ENCODE results near the gene DPAGT1.
"Not testable (repeated sequence)": the region's sequence is repeated elsewhere in the genome, so short reads cannot be mapped to it uniquely, and the experiment has no call there.

The DPAGT1 gene

DNA sequence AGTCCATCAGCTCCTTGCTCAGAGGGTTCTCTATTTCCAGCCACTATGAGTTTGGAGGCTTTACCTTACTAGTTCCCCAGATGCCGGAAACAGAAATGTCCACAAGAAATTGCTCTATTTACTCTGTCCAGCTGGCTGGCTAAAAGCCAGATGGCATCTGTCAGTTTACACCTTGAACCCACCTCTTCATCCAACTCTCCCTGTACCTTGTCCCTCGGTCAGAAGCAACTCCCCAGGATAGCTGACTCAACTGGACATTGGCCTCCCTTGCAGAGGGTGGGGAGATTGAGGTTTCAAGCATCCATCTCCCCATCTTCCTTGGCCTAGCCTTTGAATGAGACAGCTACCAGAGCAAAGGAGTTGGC is 7.2 kb upstream of the DPAGT1 start:
- no peak for DNase-seq (ENCODE audit: low spot score)
- TF ChIP-seq, protein P1, sequence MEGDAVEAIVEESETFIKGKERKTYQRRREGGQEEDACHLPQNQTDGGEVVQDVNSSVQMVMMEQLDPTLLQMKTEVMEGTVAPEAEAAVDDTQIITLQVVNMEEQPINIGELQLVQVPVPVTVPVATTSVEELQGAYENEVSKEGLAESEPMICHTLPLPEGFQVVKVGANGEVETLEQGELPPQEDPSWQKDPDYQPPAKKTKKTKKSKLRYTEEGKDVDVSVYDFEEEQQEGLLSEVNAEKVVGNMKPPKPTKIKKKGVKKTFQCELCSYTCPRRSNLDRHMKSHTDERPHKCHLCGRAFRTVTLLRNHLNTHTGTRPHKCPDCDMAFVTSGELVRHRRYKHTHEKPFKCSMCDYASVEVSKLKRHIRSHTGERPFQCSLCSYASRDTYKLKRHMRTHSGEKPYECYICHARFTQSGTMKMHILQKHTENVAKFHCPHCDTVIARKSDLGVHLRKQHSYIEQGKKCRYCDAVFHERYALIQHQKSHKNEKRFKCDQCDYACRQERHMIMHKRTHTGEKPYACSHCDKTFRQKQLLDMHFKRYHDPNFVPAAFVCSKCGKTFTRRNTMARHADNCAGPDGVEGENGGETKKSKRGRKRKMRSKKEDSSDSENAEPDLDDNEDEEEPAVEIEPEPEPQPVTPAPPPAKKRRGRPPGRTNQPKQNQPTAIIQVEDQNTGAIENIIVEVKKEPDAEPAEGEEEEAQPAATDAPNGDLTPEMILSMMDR (IDR thresholded peaks at IDR 0.05; ENCODE audit: extremely low read depth, missing control alignments), result no peak

DNA sequence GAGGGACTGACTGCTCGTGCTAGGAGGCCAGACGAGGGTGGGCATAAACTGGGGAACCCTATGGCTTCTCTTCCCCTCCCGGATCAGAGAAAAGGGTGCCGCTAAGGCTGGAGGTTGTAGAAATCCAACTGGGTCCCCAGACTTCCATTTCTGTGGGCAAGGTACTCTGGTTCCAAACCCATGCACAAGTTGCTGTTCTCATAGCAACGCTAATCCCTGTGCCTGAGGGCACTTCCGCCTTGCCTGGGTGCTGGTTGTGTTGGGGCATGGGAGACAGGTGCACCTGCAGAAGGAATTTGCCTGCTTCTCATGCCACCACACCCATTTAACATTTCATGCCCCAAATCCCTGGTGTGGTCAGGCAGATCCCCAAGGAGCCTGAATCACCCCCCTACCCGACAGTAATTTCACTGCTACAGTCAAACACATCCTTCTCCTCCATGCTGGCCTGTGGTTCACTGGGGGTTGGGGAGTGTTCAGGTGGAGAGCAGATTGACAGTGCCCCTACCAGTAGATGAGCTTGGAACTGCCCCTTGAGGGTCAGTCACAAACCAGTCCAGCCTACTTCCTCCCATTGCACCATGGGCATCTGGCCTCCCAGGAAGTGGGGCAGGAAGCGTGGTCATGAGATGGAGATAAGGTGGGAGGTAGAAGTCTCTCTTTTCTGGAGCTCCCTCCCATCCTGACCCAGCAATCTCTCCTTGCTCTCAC is 6.6 kb upstream of the DPAGT1 start:
- TF ChIP-seq, protein P1 (IDR thresholded peaks at IDR 0.05; ENCODE audit: extremely low read depth, missing control alignments), result no peak
- peak; percentile 58 for DNase-seq (ENCODE audit: low spot score)

DNA sequence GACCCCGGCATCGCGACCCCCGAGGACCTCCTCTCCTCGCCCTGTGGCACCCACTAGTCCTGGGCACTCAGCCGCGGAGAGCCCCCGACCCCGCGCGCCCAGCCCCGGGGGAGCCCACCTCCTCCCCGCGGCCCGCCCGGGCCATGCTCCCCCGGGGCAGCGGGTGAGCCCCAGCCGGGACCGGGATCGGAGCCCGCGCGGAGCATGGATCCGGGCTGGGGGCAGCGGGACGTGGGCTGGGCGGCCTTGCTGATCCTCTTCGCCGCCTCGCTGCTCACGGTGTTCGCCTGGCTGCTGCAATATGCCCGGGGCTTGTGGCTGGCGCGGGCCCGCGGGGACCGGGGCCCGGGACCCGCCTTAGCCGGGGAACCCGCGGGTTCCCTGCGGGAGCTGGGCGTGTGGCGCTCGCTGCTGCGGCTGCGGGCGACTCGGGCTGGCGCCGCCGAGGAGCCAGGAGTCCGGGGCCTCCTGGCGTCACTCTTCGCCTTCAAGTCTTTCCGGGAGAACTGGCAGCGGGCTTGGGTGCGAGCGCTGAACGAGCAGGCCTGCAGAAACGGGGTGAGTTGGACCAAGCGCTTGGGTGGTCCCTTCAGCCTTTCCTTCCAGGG is 6.0 kb upstream of the DPAGT1 start:
- DNase-seq (ENCODE audit: low spot score), result peak; percentile 59
- TF ChIP-seq, protein P1 (IDR thresholded peaks at IDR 0.05; ENCODE audit: extremely low read depth, missing control alignments), result no peak

DNA sequence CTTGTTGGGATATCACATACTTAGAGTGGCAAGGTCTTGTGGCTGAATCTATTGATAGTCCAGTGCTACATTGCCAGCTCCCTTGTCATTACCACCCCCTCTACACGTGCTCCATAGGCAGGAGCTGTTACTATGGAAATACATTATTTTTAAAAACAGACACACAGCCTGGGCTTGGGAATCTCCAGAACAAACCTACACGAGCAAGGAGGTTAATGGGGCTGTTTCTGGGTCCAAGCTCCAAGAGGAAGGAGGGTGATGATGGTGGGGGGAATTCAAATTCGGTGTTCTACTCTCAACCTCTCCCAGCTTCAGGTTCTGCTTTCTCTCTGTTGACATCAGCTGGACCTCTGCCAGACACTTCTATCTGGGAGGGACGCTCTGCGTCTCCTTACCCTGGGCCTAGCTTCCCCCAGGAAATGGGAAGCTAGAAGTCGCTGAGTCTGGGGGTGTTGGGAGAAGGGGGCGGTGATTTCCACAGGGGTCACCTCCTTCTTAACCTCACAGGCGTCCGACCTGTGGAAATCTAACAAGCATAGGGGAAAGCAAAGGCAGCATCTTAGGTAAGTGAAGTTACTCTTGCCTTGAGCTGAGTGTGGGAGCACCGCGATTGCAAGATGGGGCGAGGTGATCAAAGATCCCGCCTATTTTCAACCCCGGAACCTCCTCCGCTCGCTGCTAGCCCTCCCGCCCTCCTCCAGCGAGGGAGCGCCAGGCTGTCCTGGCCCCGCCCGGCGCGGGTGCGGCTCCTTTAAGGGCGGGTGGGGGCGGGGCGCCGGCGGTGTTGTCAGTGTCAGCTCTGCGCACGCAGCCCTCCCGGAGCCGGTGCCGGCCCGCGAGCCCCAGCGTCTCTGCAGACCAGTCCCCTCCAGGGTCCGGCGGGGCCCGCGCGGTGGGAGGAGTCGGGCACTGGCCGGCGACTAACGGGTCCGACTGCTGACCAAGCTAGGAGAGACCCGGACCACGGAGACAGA is 5.2 kb upstream of the DPAGT1 start, which contains the start of gene C2CD2L:
C2CD2L (plus strand) TSS at position 781 of the 974 bp plus-strand sequence. CDS start 398 bp downstream, outside the sequence.
- TF ChIP-seq, protein P1 (IDR thresholded peaks at IDR 0.05; ENCODE audit: extremely low read depth, missing control alignments), result no peak

DNA sequence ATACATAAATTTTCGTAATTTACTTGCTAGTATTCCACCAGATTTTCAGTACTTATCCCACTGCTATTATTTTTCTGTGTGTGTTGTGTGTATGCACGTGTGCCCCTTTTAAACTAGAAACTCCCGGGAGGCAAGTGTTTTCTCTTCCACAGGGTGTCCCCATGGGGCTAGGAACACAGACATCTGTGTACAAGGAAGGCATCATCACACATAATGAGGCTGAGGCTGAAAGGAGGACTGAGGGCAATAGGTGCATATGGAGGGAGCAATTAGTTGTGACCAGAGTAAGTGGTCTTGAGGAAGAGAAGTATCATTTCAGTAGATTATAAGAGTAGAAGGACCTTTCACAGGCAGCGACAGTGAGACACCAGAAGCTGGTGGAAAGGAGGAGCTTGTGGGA is 2.1 kb upstream of the DPAGT1 start:
- TF ChIP-seq, protein P1 (IDR thresholded peaks at IDR 0.05; ENCODE audit: extremely low read depth, missing control alignments), result no peak
- no peak for DNase-seq (ENCODE audit: low spot score)

More for the DNA sequence above, 5.2 kb upstream of the DPAGT1 start, which contains the start of gene C2CD2L:
- peak; percentile 98 for DNase-seq (ENCODE audit: low spot score)

DNA sequence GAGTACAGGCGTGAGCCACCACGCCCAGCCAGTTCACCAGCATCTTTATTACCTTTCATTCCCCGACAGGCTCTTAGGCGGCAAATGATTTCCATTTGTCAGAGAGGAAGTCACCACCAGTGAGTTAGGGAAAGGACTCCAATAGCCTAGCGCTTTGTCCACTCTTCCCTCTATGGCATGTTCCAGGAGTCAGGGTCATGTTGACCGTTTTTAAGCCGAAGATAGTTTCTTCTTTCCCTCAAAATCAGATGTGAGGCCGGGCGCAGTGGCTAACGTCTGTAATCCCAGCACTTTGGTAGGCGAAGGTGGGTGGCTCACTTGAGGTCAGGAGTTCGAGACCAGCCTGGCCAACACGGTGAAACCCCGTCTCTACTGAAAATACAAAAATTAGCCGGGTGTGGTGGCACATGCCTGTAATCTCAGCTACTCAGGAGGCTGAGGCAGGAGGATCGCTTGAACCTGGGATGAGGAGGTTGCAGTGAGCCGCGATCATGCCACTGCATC is 1.6 kb upstream of the DPAGT1 start:
- not testable (repeated sequence) for DNase-seq (ENCODE audit: low spot score)

DNA sequence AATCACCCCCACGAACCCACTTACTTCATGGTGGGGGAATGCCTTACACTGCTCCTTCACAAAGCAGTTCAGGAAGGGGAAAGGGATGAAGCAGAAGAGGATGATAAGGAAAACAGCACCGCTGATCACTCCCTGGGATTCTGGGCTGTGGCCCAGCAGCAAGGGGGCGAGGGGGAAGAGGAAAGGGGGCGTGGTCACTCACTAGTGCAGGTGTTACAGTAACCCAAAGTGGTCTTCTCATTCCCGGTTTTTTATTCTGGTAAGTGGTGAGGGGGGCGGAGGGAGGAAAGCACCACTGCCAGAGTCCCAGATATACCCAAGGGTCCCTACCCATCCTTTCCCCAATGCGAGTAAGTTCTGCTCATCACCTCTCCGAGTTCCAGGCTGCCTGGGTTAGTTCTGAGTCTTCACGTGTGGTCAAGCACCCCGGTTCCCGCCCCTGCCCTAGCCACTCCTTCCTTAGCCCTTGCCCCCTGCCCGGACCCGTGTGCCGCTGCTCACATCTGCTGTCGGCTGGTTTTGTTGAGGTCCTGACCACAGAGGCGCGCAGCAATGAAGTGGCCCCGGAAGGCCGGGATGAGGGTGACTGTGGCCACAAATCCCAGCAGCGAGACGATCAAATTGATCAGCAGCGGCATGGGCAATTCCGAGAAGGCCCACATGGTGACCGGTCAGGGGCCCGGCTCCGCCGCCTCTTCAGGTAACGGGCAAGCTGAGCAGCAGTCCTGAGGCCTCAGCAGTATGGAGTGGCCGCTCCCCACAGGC is 477 bp downstream of the DPAGT1 start:
- peak; percentile 25 for DNase-seq (ENCODE audit: low spot score)
- TF ChIP-seq, protein P1 (IDR thresholded peaks at IDR 0.05; ENCODE audit: extremely low read depth, missing control alignments), result no peak
